HepG2 (cell line): ENCODE results near the gene RIC3. TPM values are rescaled to one million over a fixed set of nuclear protein-coding genes. Genes with fewer than 3 reads are reported as not detected.

Source experiments
- ATAC-seq: fragments of 200-7000 bp; cut with Tn5 transposase; 3 replicates; pipeline ENCODE4 v1.9.1; 2020; ENCODE audit warnings: mild to moderate bottlenecking, moderate library complexity
- BruUV-seq: library from RNA; stranded (reverse); fragments of 400-500 nt; replicated peaks from 2 replicates; lab custom pipeline; 2021; lab: Mats Ljungman, UMichigan
- CTCF ChIA-PET: fragments of 300-600 bp; formaldehyde crosslinking; extraction: SDS; loops from one replicate; lab custom pipeline; 2021; ENCODE audit warnings: low total read pairs, inconsistent platforms, low intra/inter-chr PET ratio; lab: Yijun Ruan, JAX
- POLR2A ChIA-PET: fragments of 350-600 bp; sonication (Branson Sonifier 250); formaldehyde crosslinking; loops from one replicate; lab custom pipeline; 2020; ENCODE audit warnings: antibody characterized with exemption, inconsistent platforms; lab: Yijun Ruan, JAX
- DNase-seq: peaks from one replicate; pipeline ENCODE4 v3.0.0-alpha.2; 2015; ENCODE audit warnings: low spot score
- FAIRE-seq: peaks from 3 replicates; lab custom pipeline; 2011; peaks lifted over from hg19 to GRCh38; lab: Jason Lieb, UNC
- H2AFZ ChIP-seq: one replicate; pipeline ENCODE4 v1.6.1; 2011; ENCODE audit warnings: low read length, inconsistent platforms
- H3K27ac ChIP-seq: fragments of 300-600 bp; 3 replicates; pipeline ENCODE4 v1.8.0; 2011; ENCODE audit warnings: mixed run types, mild to moderate bottlenecking, mixed read lengths, low read length, inconsistent platforms; ENCODE audit not compliant: insufficient read depth; ENCODE audit errors: extremely low read length
- H3K27me3 ChIP-seq, 2 experiments: fragments of 200-600 bp in 1 of 2; 2 replicates in 1 of 2; 3 replicates in 1 of 2; pipeline versions ENCODE4 v1.6.0 to v1.8.0; 2011; ENCODE audit warnings: low read length in 2 of 2, mild to moderate bottlenecking in 2 of 2, moderate library complexity in 2 of 2, inconsistent platforms in 1 of 2; ENCODE audit not compliant: insufficient read depth in 2 of 2, control insufficient read depth in 1 of 2
- H3K36me3 ChIP-seq, 2 experiments: fragments of 200-600 bp in 1 of 2; replicated peaks in 1 of 2; 2 replicates in 1 of 2; 3 replicates in 1 of 2; pipeline versions ENCODE4 v1.5.1 to v1.8.0; 2011; ENCODE audit warnings: low read length in 2 of 2, inconsistent platforms in 1 of 2; ENCODE audit not compliant: insufficient read depth in 2 of 2, control insufficient read depth in 1 of 2
- H3K4me1 ChIP-seq: 2 replicates; pipeline ENCODE4 v1.5.1; 2012; ENCODE audit warnings: low read length, inconsistent platforms; ENCODE audit not compliant: insufficient read depth
- H3K4me2 ChIP-seq: 2 replicates; pipeline ENCODE4 v1.6.0; 2011; ENCODE audit warnings: low read depth, low read length, inconsistent platforms
- H3K4me3 ChIP-seq, 3 experiments: fragments of 200-600 bp in 1 of 3; sonication (generic), shearing (Covaris generic) in 1 of 3; replicated peaks in 1 of 3; 2 replicates each; pipeline ENCODE4 v1.5.1; 2011 to 2016; ENCODE audit warnings: low read length in 3 of 3, inconsistent platforms in 2 of 3, low read depth in 2 of 3, mild to moderate bottlenecking in 2 of 3, control low read depth in 1 of 3, mixed read lengths in 1 of 3; ENCODE audit not compliant: insufficient read depth in 1 of 3
- H3K79me2 ChIP-seq: one replicate; pipeline ENCODE4 v1.6.1; 2011; ENCODE audit warnings: low read length, inconsistent platforms; ENCODE audit not compliant: insufficient read depth
- H3K9ac ChIP-seq: 2 replicates; pipeline ENCODE4 v1.6.0; 2011; ENCODE audit warnings: mild to moderate bottlenecking, low read depth, low read length, inconsistent platforms; ENCODE audit not compliant: insufficient read depth
- H3K9me3 ChIP-seq: 2 replicates; pipeline ENCODE4 v1.5.1; 2012; ENCODE audit warnings: mild to moderate bottlenecking, low read length
- H4K20me1 ChIP-seq: 2 replicates; pipeline ENCODE4 v1.6.0; 2011; ENCODE audit warnings: inconsistent platforms, mild to moderate bottlenecking, low read length, moderate library complexity; ENCODE audit not compliant: insufficient read depth
- ASH2L ChIP-seq: fragments of 300-600, 200-600 bp; sonication (generic); IDR thresholded peaks from 2 replicates; pipeline ENCODE4 v1.7.0; 2017; ENCODE audit warnings: low read depth, mild to moderate bottlenecking, moderate library complexity, mixed read lengths, low read length; ENCODE audit not compliant: insufficient read length
- DNMT1 ChIP-seq: sonication (generic); formaldehyde crosslinking; IDR thresholded peaks from 2 replicates; pipeline ENCODE4 v1.5.1; 2020; ENCODE audit warnings: mild to moderate bottlenecking, missing genetic modification reagents
- HDAC6 ChIP-seq: fragments of 200-600 bp; sonication (generic); IDR thresholded peaks from 2 replicates; pipeline ENCODE4 v1.7.0; 2017; ENCODE audit warnings: mild to moderate bottlenecking, antibody characterized with exemption, low read length, low read depth
- ZNF598 ChIP-seq: sonication (generic); formaldehyde crosslinking; IDR thresholded peaks from 2 replicates; pipeline ENCODE4 v1.5.1; 2020; ENCODE audit warnings: mild to moderate bottlenecking, missing genetic modification reagents, borderline replicate concordance
- ZNF619 ChIP-seq: sonication (generic); formaldehyde crosslinking; IDR thresholded peaks from 2 replicates; pipeline ENCODE4 v1.4.0; 2020; ENCODE audit warnings: mild to moderate bottlenecking, missing genetic modification reagents
- ZNF713 ChIP-seq: sonication (generic); formaldehyde crosslinking; IDR thresholded peaks from 2 replicates; pipeline ENCODE4 v1.4.0; 2020; ENCODE audit warnings: mild to moderate bottlenecking, missing genetic modification reagents
- ZNF816 ChIP-seq: sonication (generic); formaldehyde crosslinking; IDR thresholded peaks from 2 replicates; pipeline ENCODE4 v1.8.0; 2022; ENCODE audit warnings: missing genetic modification reagents, mild to moderate bottlenecking, borderline replicate concordance
- ZNF891 ChIP-seq: sonication (generic); formaldehyde crosslinking; IDR thresholded peaks from 2 replicates; pipeline ENCODE4 v1.5.0; 2020; ENCODE audit warnings: mild to moderate bottlenecking, missing genetic modification reagents
- WGBS: methylation state at CpG from one replicate; pipeline ENCODE4 v1.1.6; 2017; ENCODE audit warnings: low lambda C conversion rate; 5-methylcytosine and 5-hydroxymethylcytosine counted together
- in situ Hi-C: cut with HindIII; loops from 2 replicates; pipeline ENCODE4 v1.10.0; 2017; ENCODE audit warnings: low pct_unique_long_range_greater_than_20kb; ENCODE audit not compliant: extremely low pct_ligation_motif_present
- intact Hi-C: fragments of 100-400 bp; cut with micrococcal nuclease; formaldehyde crosslinking; loops from one replicate; pipeline ENCODE4 v1.10.0; 2022; ENCODE audit not compliant: unreplicated experiment
- polyA plus RNA-seq, 8 experiments: library from polyadenylated mRNA; depleted of rRNA in 3 of 8; stranded (reverse) in 7 of 8; unstranded in 1 of 8; fragments of >200 nt; fragmentation: Illumina TruSeq in 4 of 8; extraction: Trizol in 4 of 8; gene quantifications; 2 replicates each; pipeline versions ENCODE4 v1.2.1 to v1.2.3, GENCODE V29; 2011 to 2016; ENCODE audit warnings: low read depth in 4 of 8, missing spikeins in 1 of 8, mixed read lengths in 1 of 8; ENCODE audit not compliant: insufficient read depth in 1 of 8
- total RNA-seq, 5 experiments: library from RNA; depleted of rRNA; stranded (reverse); fragments of >200 nt; fragmentation: Illumina TruSeq; extraction: Trizol; gene quantifications; 2 replicates each; pipeline ENCODE4 v1.2.3, GENCODE V29; 2016; ENCODE audit warnings: low read depth in 1 of 5
- TF ChIP-seq, protein P1 (sequence below): sonication (generic); formaldehyde crosslinking; IDR thresholded peaks from 2 replicates; pipeline ENCODE4 v1.4.0; 2020; ENCODE audit warnings: missing genetic modification reagents, borderline replicate concordance
- TF ChIP-seq, protein P2 (sequence below): sonication (generic); formaldehyde crosslinking; IDR thresholded peaks from 2 replicates; pipeline ENCODE4 v1.4.0; 2020; ENCODE audit warnings: missing genetic modification reagents
- TF ChIP-seq, protein P3 (sequence below), 2 experiments: fragments of 450-650 bp in 1 of 2; sonication (generic) in 1 of 2; formaldehyde crosslinking in 1 of 2; IDR thresholded peaks; 2 replicates each; pipeline versions ENCODE4 v1.6.1 to v1.8.0; 2016 to 2022; ENCODE audit warnings: antibody characterized with exemption in 1 of 2, mild to moderate bottlenecking in 1 of 2, missing genetic modification reagents in 1 of 2

The RIC3 gene
- total and polyA plus RNA-seq, 2 of the 13 experiments (the other 11 are each of a cell fraction or from before 2014, with no cell fraction given), result not detected

DNA sequence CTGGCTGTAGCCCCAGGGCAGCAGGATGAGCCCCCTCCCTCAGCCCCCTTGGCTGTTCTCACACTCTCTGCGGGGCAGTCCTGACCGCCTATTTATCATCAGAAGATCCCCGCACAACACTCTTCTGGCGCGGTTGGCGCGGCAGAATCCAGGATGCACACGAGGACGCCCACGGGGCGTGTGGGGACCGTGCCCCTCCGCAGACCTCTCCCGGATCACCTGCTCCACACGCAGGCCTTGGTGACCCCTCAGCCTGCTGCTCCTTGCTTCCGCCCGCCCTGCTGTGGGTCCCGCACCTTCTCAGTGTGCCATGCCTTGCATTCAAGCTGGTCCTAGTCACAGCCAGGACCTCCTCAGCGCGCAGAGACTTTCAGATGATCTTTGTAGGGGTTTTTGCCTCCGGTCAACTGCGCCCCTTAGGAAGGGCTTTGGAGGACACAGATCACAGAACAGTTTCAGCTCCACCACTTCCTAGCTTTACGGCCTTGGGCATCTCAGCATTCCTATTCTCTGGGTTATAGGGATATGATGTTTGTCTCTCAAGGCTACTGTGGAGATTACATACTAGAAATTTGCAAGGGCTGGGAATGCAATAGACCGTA is 88.7 kb downstream of the RIC3 start:
- DNase-seq (no peak), ATAC-seq (no peak), FAIRE-seq (no peak)
- peak overlapping the region in 2 of 3 experiments; percentile 71 to 75; a peak in 1 of 6 replicates for H3K4me3 ChIP-seq
- H3K9ac ChIP-seq, result no peak overlapping the region
- WGBS, result 77% methylated on average over 12 of the region's 24 CpGs
- no peaks in the 10 kb centered on the region for H3K9me3 ChIP-seq
- CTCF ChIA-PET, result no interaction called here
- peaks cover 0 to 8% of the 10 kb centered on the region in 2 experiments; a peak in 1 of 5 replicates for H3K27me3 ChIP-seq
- POLR2A ChIA-PET, result no interaction called here
- H3K4me1 ChIP-seq, result peaks cover 24% of the 10 kb centered on the region
- in situ Hi-C loops, result no loop called here
- H4K20me1 ChIP-seq, result no peaks in the 10 kb centered on the region; the same call in 1 of the 2 replicates
- peak overlapping the region; percentile 87; the same call in 1 of the 2 replicates for H3K4me2 ChIP-seq
- intact Hi-C loops, result no loop called here
- H3K79me2 ChIP-seq, result no peaks in the 10 kb centered on the region
- no peak overlapping the region for H3K27ac ChIP-seq
- H3K36me3 ChIP-seq, result no peaks in the 10 kb centered on the region
- H2AFZ ChIP-seq, result no peak overlapping the region
- no TSS peak for BruUV-seq
- TF ChIP-seq ZNF713 (CRISPR knock-in tag) (no peak), HDAC6 (no peak), ZNF619 (no peak), ASH2L (no peak), ZNF891 (CRISPR knock-in tag) (no peak), ZNF598 (CRISPR knock-in tag) (no peak), ZNF816 (CRISPR knock-in tag) (no peak), DNMT1 (CRISPR knock-in tag) (no peak)
- TF ChIP-seq, protein P1, sequence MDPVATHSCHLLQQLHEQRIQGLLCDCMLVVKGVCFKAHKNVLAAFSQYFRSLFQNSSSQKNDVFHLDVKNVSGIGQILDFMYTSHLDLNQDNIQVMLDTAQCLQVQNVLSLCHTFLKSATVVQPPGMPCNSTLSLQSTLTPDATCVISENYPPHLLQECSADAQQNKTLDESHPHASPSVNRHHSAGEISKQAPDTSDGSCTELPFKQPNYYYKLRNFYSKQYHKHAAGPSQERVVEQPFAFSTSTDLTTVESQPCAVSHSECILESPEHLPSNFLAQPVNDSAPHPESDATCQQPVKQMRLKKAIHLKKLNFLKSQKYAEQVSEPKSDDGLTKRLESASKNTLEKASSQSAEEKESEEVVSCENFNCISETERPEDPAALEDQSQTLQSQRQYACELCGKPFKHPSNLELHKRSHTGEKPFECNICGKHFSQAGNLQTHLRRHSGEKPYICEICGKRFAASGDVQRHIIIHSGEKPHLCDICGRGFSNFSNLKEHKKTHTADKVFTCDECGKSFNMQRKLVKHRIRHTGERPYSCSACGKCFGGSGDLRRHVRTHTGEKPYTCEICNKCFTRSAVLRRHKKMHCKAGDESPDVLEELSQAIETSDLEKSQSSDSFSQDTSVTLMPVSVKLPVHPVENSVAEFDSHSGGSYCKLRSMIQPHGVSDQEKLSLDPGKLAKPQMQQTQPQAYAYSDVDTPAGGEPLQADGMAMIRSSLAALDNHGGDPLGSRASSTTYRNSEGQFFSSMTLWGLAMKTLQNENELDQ (CRISPR knock-in tag), result no peak
- TF ChIP-seq, protein P2, sequence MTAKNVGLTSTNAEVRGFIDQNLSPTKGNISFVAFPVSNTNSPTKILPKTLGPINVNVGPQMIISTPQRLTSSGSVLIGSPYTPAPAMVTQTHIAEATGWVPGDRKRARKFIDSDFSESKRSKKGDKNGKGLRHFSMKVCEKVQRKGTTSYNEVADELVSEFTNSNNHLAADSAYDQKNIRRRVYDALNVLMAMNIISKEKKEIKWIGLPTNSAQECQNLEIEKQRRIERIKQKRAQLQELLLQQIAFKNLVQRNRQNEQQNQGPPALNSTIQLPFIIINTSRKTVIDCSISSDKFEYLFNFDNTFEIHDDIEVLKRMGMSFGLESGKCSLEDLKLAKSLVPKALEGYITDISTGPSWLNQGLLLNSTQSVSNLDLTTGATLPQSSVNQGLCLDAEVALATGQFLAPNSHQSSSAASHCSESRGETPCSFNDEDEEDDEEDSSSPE, result no peak
- TF ChIP-seq, protein P3, sequence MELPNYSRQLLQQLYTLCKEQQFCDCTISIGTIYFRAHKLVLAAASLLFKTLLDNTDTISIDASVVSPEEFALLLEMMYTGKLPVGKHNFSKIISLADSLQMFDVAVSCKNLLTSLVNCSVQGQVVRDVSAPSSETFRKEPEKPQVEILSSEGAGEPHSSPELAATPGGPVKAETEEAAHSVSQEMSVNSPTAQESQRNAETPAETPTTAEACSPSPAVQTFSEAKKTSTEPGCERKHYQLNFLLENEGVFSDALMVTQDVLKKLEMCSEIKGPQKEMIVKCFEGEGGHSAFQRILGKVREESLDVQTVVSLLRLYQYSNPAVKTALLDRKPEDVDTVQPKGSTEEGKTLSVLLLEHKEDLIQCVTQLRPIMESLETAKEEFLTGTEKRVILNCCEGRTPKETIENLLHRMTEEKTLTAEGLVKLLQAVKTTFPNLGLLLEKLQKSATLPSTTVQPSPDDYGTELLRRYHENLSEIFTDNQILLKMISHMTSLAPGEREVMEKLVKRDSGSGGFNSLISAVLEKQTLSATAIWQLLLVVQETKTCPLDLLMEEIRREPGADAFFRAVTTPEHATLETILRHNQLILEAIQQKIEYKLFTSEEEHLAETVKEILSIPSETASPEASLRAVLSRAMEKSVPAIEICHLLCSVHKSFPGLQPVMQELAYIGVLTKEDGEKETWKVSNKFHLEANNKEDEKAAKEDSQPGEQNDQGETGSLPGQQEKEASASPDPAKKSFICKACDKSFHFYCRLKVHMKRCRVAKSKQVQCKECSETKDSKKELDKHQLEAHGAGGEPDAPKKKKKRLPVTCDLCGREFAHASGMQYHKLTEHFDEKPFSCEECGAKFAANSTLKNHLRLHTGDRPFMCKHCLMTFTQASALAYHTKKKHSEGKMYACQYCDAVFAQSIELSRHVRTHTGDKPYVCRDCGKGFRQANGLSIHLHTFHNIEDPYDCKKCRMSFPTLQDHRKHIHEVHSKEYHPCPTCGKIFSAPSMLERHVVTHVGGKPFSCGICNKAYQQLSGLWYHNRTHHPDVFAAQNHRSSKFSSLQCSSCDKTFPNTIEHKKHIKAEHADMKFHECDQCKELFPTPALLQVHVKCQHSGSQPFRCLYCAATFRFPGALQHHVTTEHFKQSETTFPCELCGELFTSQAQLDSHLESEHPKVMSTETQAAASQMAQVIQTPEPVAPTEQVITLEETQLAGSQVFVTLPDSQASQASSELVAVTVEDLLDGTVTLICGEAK (IDR thresholded peaks at IDR 0.05), result no peak
- TF ChIP-seq, protein P3 (CRISPR knock-in tag; IDR thresholded peaks at IDR 0.05), result no peak
